Body of pancreas (tissue), 4 donors: Measurements from ENCODE around the gene TAAR8. TPM values are rescaled to one million over a fixed set of nuclear protein-coding genes. Genes with fewer than 3 reads are reported as not detected.

Source experiments
- ATAC-seq: fragments of 150-250 bp; one replicate; pipeline ENCODE4 v1.9.1; 2016
- DNase-seq, 4 donors: peaks; one replicate each; pipeline ENCODE4 v3.0.0-alpha.2; 2019
- H3K27ac ChIP-seq, 4 donors: fragments of 200-600 bp; sonication (generic); 1 replicate in 3 of 4; 2 replicates in 1 of 4; pipeline versions ENCODE4 v1.5.1 to v1.6.1; 2016 to 2019; ENCODE audit warnings: mild to moderate bottlenecking in 1 of 4, mixed read lengths in 1 of 4, moderate library complexity in 1 of 4
- H3K27me3 ChIP-seq, 2 donors: fragments of 200-600 bp; sonication (generic); one replicate each; pipeline ENCODE4 v1.6.0; 2016; ENCODE audit warnings: mild to moderate bottlenecking in 1 of 2
- H3K36me3 ChIP-seq, 2 donors: fragments of 200-600 bp; sonication (generic); replicated peaks in 1 of 2; 2 replicates each; pipeline ENCODE4 v1.5.1; 2016; ENCODE audit warnings: low read depth in 2 of 2; ENCODE audit not compliant: insufficient read depth in 1 of 2
- H3K4me1 ChIP-seq: fragments of 200-600 bp; sonication (generic); one replicate; pipeline ENCODE4 v1.6.0; 2016
- H3K4me3 ChIP-seq, 2 donors: fragments of 200-600 bp; sonication (generic); 1 replicate in 1 of 2; 2 replicates in 1 of 2; pipeline ENCODE4 v1.5.1; 2016 to 2019
- H3K9me3 ChIP-seq, 3 donors: fragments of 200-600 bp; sonication (generic); 1 replicate in 2 of 3; 2 replicates in 1 of 3; pipeline ENCODE4 v1.5.1; 2016
- CTCF ChIP-seq, 7 experiments: fragments of 450-650 bp in 4 of 7; fragments of 200-600 bp in 3 of 7; sonication (generic) in 3 of 7; IDR thresholded peaks; one replicate each; pipeline ENCODE4 v1.5.1; 2016 to 2019; ENCODE audit warnings: antibody characterized with exemption in 7 of 7
- POLR2A ChIP-seq, 3 donors: fragments of 450-650 bp; IDR thresholded peaks; one replicate each; pipeline ENCODE4 v1.6.1; 2016; ENCODE audit warnings: antibody characterized with exemption in 3 of 3, mild to moderate bottlenecking in 2 of 3
- WGBS, 2 donors: methylation state at CpG; one replicate each; pipeline ENCODE4 v1.1.5; 2017; 5-methylcytosine and 5-hydroxymethylcytosine counted together
- intact Hi-C: fragments of 100-400 bp; cut with DNase I; formaldehyde crosslinking; loops from one replicate; pipeline ENCODE4 v1.15.1; 2023
- total RNA-seq, 2 donors: library from RNA; depleted of rRNA; stranded (reverse); fragments of >200 nt; gene quantifications; one replicate each; pipeline ENCODE4 v1.1.0, GENCODE V29; 2016

The TAAR8 gene
- total RNA-seq = not detected

- H3K36me3 ChIP-seq = no peaks in the 10 kb centered on the region
- WGBS, 2 donors = 86 to 89% methylated on average over 2 of the region's 2 CpGs
- no peak within 1 kb of the TSS for H3K27ac ChIP-seq
- H3K9me3 ChIP-seq = no peaks in the 10 kb centered on the region
- H3K27me3 ChIP-seq = no peaks in the 10 kb centered on the region
- ATAC-seq (no peak), DNase-seq (no peak)
- H3K4me1 ChIP-seq = no peaks in the 10 kb centered on the region
- no peak within 1 kb of the TSS for H3K4me3 ChIP-seq
- TF ChIP-seq CTCF (IDR thresholded peaks at IDR 0.05) (no peak), POLR2A (IDR thresholded peaks at IDR 0.05) (no peak)
- intact Hi-C loops = no loop called here
Observed at GRCh38 chr6:132552372-132552771, at the start of gene TAAR8. TSS of gene TAAR8 (plus strand) at chr6:132552672. CDS start at chr6:132552693, 21 bp downstream.

GRCh38 chr6:132504757-132505156 lies 47.7 kb upstream of the TAAR8 start:
- WGBS, 2 donors = 64 to 66% methylated on average over 5 of the region's 5 CpGs
- ATAC-seq = no peak
- peak in 2 of 4 donors; percentile 36 to 44 for DNase-seq
- peaks cover 27% of the 10 kb centered on the region for H3K4me1 ChIP-seq
- H3K4me3 ChIP-seq = no peak overlapping the region
- no peaks in the 10 kb centered on the region for H3K9me3 ChIP-seq
- TF ChIP-seq POLR2A (IDR thresholded peaks at IDR 0.05) (no peak), CTCF (IDR thresholded peaks at IDR 0.05) (no peak)
- no peak overlapping the region for H3K27ac ChIP-seq
- peaks cover 0 to 5% of the 10 kb centered on the region in 2 donors for H3K36me3 ChIP-seq
- no peaks in the 10 kb centered on the region for H3K27me3 ChIP-seq
- intact Hi-C loops = no loop called here

- ATAC-seq = no peak
- TF ChIP-seq POLR2A (IDR thresholded peaks at IDR 0.05) (no peak), CTCF (IDR thresholded peaks at IDR 0.05) (no peak)
- Histone ChIP-seq H3K36me3 (peaks cover 0 to 5% of the 10 kb centered on the region in 2 donors), H3K4me1 (peaks cover 27% of the 10 kb centered on the region), H3K27me3 (no peaks in the 10 kb centered on the region), H3K9me3 (no peaks in the 10 kb centered on the region), H3K4me3 (no peak overlapping the region), H3K27ac (no peak overlapping the region)
- no peak for DNase-seq
- intact Hi-C loops = no loop called here
- WGBS, 2 donors = 83 to 92% methylated on average over 1 of the region's 1 CpG
Observed at GRCh38 chr6:132505158-132505557, 47.3 kb upstream of the TAAR8 start.

- no peak overlapping the region for H3K4me3 ChIP-seq
- H3K9me3 ChIP-seq = no peaks in the 10 kb centered on the region
- H3K36me3 ChIP-seq = peaks cover 0 to 4% of the 10 kb centered on the region in 2 donors
- ATAC-seq = no peak
- no peak overlapping the region for H3K27ac ChIP-seq
- H3K27me3 ChIP-seq = no peaks in the 10 kb centered on the region
- intact Hi-C loops = no loop called here
- no peak for TF ChIP-seq POLR2A (IDR thresholded peaks at IDR 0.05)
- TF ChIP-seq CTCF (IDR thresholded peaks at IDR 0.05) = no peak
- 14 to 26% methylated on average over 2 of the region's 2 CpGs for WGBS, 2 donors
- peaks cover 34% of the 10 kb centered on the region for H3K4me1 ChIP-seq
- no peak for DNase-seq
Observed at GRCh38 chr6:132506461-132506860, 46.0 kb upstream of the TAAR8 start.
